ENCODE results near the gene FUT2. TPM values are rescaled to one million over a fixed set of nuclear protein-coding genes. Genes with fewer than 3 reads are reported as not detected.
A peak's percentile ranks its signal among the peaks of the same experiment; 100 is the strongest.

FUT2 gene
- total and polyA plus RNA-seq, 2 of the 13 experiments (the other 11 are each of a cell fraction or from before 2014, with no cell fraction given), result 0.07 TPM; not detected in 1

DNA sequence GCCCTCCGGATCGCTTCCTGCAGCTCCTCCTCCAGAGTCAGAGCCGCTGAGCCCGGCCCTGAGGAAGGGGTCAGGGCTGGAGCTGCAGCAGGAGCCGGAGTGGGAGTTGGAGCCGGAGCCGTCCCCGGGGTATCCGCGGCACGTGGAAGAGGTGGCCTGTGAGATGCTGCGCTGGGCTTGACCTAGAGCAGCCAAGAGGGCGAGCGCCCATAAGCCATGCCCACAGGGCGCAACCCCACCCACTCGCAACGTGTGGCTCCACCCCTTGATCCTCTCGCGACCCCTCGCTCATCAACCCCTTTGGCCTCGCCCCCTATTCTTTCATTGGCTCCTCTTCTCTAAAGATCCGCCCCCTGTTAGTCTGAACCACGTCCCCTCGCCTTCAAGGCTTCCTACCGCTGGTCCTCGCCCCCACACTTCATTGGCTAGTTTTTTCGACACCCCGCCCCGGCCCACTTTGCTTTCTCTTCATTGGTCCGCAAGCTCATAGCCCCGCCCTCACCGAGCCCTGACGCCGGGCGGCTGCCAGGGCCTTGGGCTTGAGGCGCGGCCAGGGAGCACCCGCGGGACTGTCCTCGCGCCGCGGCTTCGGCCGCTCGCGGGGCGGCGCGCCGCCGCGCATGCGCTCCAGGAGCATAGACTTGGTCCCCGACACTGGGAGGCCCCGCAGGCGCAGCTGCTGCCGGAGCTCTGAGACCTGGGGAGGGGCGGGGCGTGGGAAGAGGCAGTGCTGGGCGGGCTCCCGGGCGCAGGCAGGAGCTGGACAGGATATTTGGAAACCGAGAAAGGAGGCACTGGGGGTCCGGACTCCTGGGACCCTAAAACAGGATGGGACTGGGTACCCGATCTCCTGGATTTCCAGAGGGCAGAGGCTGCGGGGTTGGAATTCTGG, 18.3 kb downstream of the FUT2 start (continued):
- TF ChIP-seq NFYB (CRISPR knock-in tag; IDR thresholded peaks at IDR 0.05) (peak; percentile 91), KLF9 (CRISPR knock-in tag; IDR thresholded peaks at IDR 0.05; ENCODE audit: low read depth) (no peak), HMGA1 (CRISPR knock-in tag; conservative IDR thresholded peaks at IDR 0.05) (no peak), TCF12 (IDR thresholded peaks at IDR 0.05) (no peak), TCF12 (CRISPR knock-in tag; IDR thresholded peaks at IDR 0.05) (0 out of 2 replicates have a peak, but pooled peaks have one; percentile 33), CC2D1A (CRISPR knock-in tag; IDR thresholded peaks at IDR 0.05) (no peak), KLF11 (CRISPR knock-in tag; IDR thresholded peaks at IDR 0.05) (0 out of 2 replicates have a peak, but pooled peaks have one; percentile 42), SPEN (CRISPR knock-in tag; IDR thresholded peaks at IDR 0.05; ENCODE audit: low read depth) (0 out of 2 replicates have a peak, but pooled peaks have one; percentile 38), RBM39 (IDR thresholded peaks at IDR 0.05; ENCODE audit: low read depth, low read length, poor library complexity, severe bottlenecking) (peak; percentile 28), KLF6 (CRISPR knock-in tag; IDR thresholded peaks at IDR 0.05) (peak; percentile 43; the same call in 1 of the 2 replicates), MYC (CRISPR knock-in tag; IDR thresholded peaks at IDR 0.05; ENCODE audit: borderline replicate concordance) (peak; percentile 19; the same call in 1 of the 2 replicates), ARID5B (CRISPR knock-in tag; IDR thresholded peaks at IDR 0.05) (0 out of 2 replicates have a peak, but pooled peaks have one; percentile 12), THAP9 (CRISPR knock-in tag; IDR thresholded peaks at IDR 0.05; ENCODE audit: borderline replicate concordance) (peak; percentile 30; the same call in 1 of the 2 replicates), ZNF33A (CRISPR knock-in tag; IDR thresholded peaks at IDR 0.05; ENCODE audit: borderline replicate concordance) (no peak), YY1 (IDR thresholded peaks at IDR 0.05; ENCODE audit: insufficient read depth, insufficient replicate concordance, low read depth, low read length) (peak; percentile 43), POLR2A (IDR thresholded peaks at IDR 0.05; ENCODE audit: insufficient read depth in 1 of 2, low read depth in 2 of 2, low read length in 2 of 2) (peak in 1 of 2 experiments; percentile 80; a peak in 3 of 4 replicates), HNRNPL (IDR thresholded peaks at IDR 0.05; ENCODE audit: low read depth, low read length) (0 out of 2 replicates have a peak, but pooled peaks have one; percentile 43), CREB1 (IDR thresholded peaks at IDR 0.05) (peak; percentile 75), CREB1 (CRISPR knock-in tag; IDR thresholded peaks at IDR 0.05) (peak; percentile 67; the same call in 1 of the 2 replicates), LCORL (IDR thresholded peaks at IDR 0.05) (no peak), LCORL (CRISPR knock-in tag; IDR thresholded peaks at IDR 0.05) (peak; percentile 51; the same call in 1 of the 2 replicates)
- TF ChIP-seq, protein P1, sequence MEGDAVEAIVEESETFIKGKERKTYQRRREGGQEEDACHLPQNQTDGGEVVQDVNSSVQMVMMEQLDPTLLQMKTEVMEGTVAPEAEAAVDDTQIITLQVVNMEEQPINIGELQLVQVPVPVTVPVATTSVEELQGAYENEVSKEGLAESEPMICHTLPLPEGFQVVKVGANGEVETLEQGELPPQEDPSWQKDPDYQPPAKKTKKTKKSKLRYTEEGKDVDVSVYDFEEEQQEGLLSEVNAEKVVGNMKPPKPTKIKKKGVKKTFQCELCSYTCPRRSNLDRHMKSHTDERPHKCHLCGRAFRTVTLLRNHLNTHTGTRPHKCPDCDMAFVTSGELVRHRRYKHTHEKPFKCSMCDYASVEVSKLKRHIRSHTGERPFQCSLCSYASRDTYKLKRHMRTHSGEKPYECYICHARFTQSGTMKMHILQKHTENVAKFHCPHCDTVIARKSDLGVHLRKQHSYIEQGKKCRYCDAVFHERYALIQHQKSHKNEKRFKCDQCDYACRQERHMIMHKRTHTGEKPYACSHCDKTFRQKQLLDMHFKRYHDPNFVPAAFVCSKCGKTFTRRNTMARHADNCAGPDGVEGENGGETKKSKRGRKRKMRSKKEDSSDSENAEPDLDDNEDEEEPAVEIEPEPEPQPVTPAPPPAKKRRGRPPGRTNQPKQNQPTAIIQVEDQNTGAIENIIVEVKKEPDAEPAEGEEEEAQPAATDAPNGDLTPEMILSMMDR (CRISPR knock-in tag; IDR thresholded peaks at IDR 0.05), result peak; percentile 23; the same call in 1 of the 2 replicates
